CD14-positive monocyte (primary cell): Measurements from ENCODE around the gene CROCC2. TPM values are rescaled to one million over a fixed set of nuclear protein-coding genes. Genes with fewer than 3 reads are reported as not detected.
A peak's percentile ranks its signal among the peaks of the same experiment; 100 is the strongest.

Source experiments
- DNase-seq, 3 donors: peaks; one replicate each; pipeline ENCODE4 v3.0.0-alpha.2; 2011 to 2022
- H2AFZ ChIP-seq: 2 replicates; pipeline ENCODE4 v1.6.0; 2012; ENCODE audit warnings: mild to moderate bottlenecking, low read depth, low read length, inconsistent platforms; ENCODE audit not compliant: insufficient read depth, poor library complexity, severe bottlenecking
- H3K27ac ChIP-seq, 2 donors: 1 replicate in 1 of 2; 2 replicates in 1 of 2; pipeline ENCODE4 v1.5.1; 2012 to 2013; ENCODE audit warnings: low read length in 2 of 2, control low read depth in 1 of 2, inconsistent platforms in 1 of 2, low read depth in 1 of 2, mild to moderate bottlenecking in 1 of 2
- H3K27me3 ChIP-seq, 2 donors: one replicate each; pipeline versions ENCODE4 v1.6.0 to v1.6.1; 2011 to 2013; ENCODE audit warnings: low read length in 2 of 2; ENCODE audit not compliant: control insufficient read depth in 2 of 2, insufficient read depth in 2 of 2
- H3K36me3 ChIP-seq, 2 donors: replicated peaks in 1 of 2; 1 replicate in 1 of 2; 2 replicates in 1 of 2; pipeline versions ENCODE4 v1.5.1 to v1.6.1; 2012 to 2013; ENCODE audit warnings: low read length in 2 of 2, control low read depth in 1 of 2, inconsistent platforms in 1 of 2, mild to moderate bottlenecking in 1 of 2; ENCODE audit not compliant: insufficient read depth in 2 of 2, control insufficient read depth in 1 of 2
- H3K4me1 ChIP-seq, 2 donors: 1 replicate in 1 of 2; 2 replicates in 1 of 2; pipeline versions ENCODE4 v1.5.1 to v1.6.1; 2012 to 2013; ENCODE audit warnings: low read length in 2 of 2, control low read depth in 1 of 2, inconsistent platforms in 1 of 2, mild to moderate bottlenecking in 1 of 2, moderate library complexity in 1 of 2; ENCODE audit not compliant: insufficient read depth in 2 of 2, control insufficient read depth in 1 of 2
- H3K4me2 ChIP-seq: replicated peaks from 2 replicates; pipeline ENCODE3; 2012; ENCODE audit warnings: low read length, moderate library complexity, mild to moderate bottlenecking; ENCODE audit not compliant: poor library complexity, severe bottlenecking; ENCODE audit errors: extremely low read depth
- H3K4me3 ChIP-seq, 3 experiments: fragments of 200-600 bp in 1 of 3; sonication (generic) in 1 of 3; replicated peaks in 1 of 3; 1 replicate in 2 of 3; 2 replicates in 1 of 3; pipeline ENCODE4 v1.5.1; 2011 to 2013; ENCODE audit warnings: low read length in 3 of 3, mild to moderate bottlenecking in 3 of 3, control low read depth in 2 of 3, low read depth in 2 of 3, inconsistent platforms in 1 of 3, moderate library complexity in 1 of 3
- H3K79me2 ChIP-seq: 2 replicates; pipeline ENCODE4 v1.6.0; 2012; ENCODE audit warnings: mild to moderate bottlenecking, control low read depth, inconsistent platforms, low read length, moderate library complexity; ENCODE audit not compliant: insufficient read depth
- H3K9ac ChIP-seq: 2 replicates; pipeline ENCODE4 v1.6.0; 2017; ENCODE audit warnings: low read length, mild to moderate bottlenecking; ENCODE audit not compliant: insufficient read depth, poor library complexity, severe bottlenecking
- H3K9me3 ChIP-seq, 2 donors: replicated peaks in 1 of 2; 1 replicate in 1 of 2; 2 replicates in 1 of 2; pipeline versions ENCODE4 v1.5.1 to v1.6.1; 2012 to 2013; ENCODE audit warnings: low read length in 2 of 2, control low read depth in 1 of 2; ENCODE audit not compliant: control insufficient read depth in 1 of 2, insufficient read depth in 1 of 2
- H4K20me1 ChIP-seq: 2 replicates; pipeline ENCODE4 v1.6.0; 2012; ENCODE audit warnings: mild to moderate bottlenecking, low read length, control low read depth, moderate library complexity; ENCODE audit not compliant: insufficient read depth
- H3K27ac Mint-ChIP-seq, 7 donors: one replicate each; pipeline ENCODE4 v1.8.0; 2020; ENCODE audit warnings: mild to moderate bottlenecking in 7 of 7, mixed read lengths in 7 of 7, moderate library complexity in 6 of 7, inconsistent platforms in 2 of 7
- H3K27me3 Mint-ChIP-seq, 3 donors: one replicate each; pipeline ENCODE4 v1.8.0; 2021 to 2022; ENCODE audit warnings: low read depth in 3 of 3, mild to moderate bottlenecking in 3 of 3, mixed read lengths in 3 of 3, moderate library complexity in 3 of 3, inconsistent platforms in 1 of 3
- H3K36me3 Mint-ChIP-seq, 2 donors: one replicate each; pipeline ENCODE4 v1.8.0; 2020; ENCODE audit warnings: mixed read lengths in 2 of 2, inconsistent platforms in 1 of 2, mild to moderate bottlenecking in 1 of 2
- H3K4me1 Mint-ChIP-seq: one replicate; pipeline ENCODE4 v1.8.0; 2020; ENCODE audit warnings: mild to moderate bottlenecking, mixed read lengths
- H3K4me3 Mint-ChIP-seq, 2 donors: one replicate each; pipeline ENCODE4 v1.8.0; 2020; ENCODE audit warnings: mild to moderate bottlenecking in 2 of 2, mixed read lengths in 2 of 2, moderate library complexity in 1 of 2
- H3K9me3 Mint-ChIP-seq, 7 donors: one replicate each; pipeline ENCODE4 v1.8.0; 2020 to 2022; ENCODE audit warnings: mixed read lengths in 7 of 7, mild to moderate bottlenecking in 6 of 7, moderate library complexity in 6 of 7, inconsistent platforms in 2 of 7
- WGBS: methylation state at CpG from one replicate; pipeline ENCODE4 v1.1.5; 2013; ENCODE audit warnings: missing lambda C conversion rate; ENCODE audit not compliant: insufficient coverage; 5-methylcytosine and 5-hydroxymethylcytosine counted together
- intact Hi-C, 2 donors: fragments of 100-400 bp; cut with micrococcal nuclease; formaldehyde crosslinking; loops; one replicate each; pipeline versions ENCODE4 v1.15.0 to v1.15.1; 2023
- polyA plus RNA-seq, 3 donors: library from polyadenylated mRNA; depleted of rRNA in 1 of 3; unstranded in 2 of 3; stranded (reverse) in 1 of 3; fragments of 300-500 nt in 2 of 3; fragments of >200 nt in 1 of 3; fragmentation: Illumina TruSeq in 2 of 3; gene quantifications; 1 replicate in 2 of 3; 2 replicates in 1 of 3; pipeline ENCODE4 v1.2.3, GENCODE V29; 2012 to 2021
- TF ChIP-seq, protein P1 (sequence below): fragments of 200-600 bp; IDR thresholded peaks from one replicate; pipeline ENCODE4 v1.8.0; 2022; ENCODE audit warnings: antibody characterized with exemption, mild to moderate bottlenecking

CROCC2 gene
- polyA plus RNA-seq, 3 donors = 0.15 TPM; not detected in 2

GRCh38 chr2:241001413-241002274 is 95.5 kb downstream of the CROCC2 start:
- H3K4me1 ChIP-seq = peaks cover 10 to 20% of the 10 kb centered on the region in 2 donors
- TF ChIP-seq, protein P1, sequence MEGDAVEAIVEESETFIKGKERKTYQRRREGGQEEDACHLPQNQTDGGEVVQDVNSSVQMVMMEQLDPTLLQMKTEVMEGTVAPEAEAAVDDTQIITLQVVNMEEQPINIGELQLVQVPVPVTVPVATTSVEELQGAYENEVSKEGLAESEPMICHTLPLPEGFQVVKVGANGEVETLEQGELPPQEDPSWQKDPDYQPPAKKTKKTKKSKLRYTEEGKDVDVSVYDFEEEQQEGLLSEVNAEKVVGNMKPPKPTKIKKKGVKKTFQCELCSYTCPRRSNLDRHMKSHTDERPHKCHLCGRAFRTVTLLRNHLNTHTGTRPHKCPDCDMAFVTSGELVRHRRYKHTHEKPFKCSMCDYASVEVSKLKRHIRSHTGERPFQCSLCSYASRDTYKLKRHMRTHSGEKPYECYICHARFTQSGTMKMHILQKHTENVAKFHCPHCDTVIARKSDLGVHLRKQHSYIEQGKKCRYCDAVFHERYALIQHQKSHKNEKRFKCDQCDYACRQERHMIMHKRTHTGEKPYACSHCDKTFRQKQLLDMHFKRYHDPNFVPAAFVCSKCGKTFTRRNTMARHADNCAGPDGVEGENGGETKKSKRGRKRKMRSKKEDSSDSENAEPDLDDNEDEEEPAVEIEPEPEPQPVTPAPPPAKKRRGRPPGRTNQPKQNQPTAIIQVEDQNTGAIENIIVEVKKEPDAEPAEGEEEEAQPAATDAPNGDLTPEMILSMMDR = no peak
- WGBS = 98% methylated on average over 13 of the region's 21 CpGs
- Mint-ChIP-seq H3K27me3 (peaks cover 33 to 57% (median 35%) of the 10 kb centered on the region in 3 donors), H3K36me3 (peaks cover 9% of the 10 kb centered on the region in 2 donors), H3K9me3 (peaks cover 20 to 45% (median 35%) of the 10 kb centered on the region in 7 donors), H3K4me3 (peak overlapping the region in 1 of 2 donors; percentile 47), H3K27ac (no peak overlapping the region), H3K4me1 (peaks cover 9% of the 10 kb centered on the region)
- H3K79me2 ChIP-seq = no peaks in the 10 kb centered on the region
- peaks cover 10% of the 10 kb centered on the region for H4K20me1 ChIP-seq
- no peak overlapping the region for H3K4me2 ChIP-seq
- no peak overlapping the region for H3K27ac ChIP-seq
- H3K27me3 ChIP-seq = peaks cover 4 to 37% of the 10 kb centered on the region in 2 donors
- H2AFZ ChIP-seq = no peak overlapping the region
- H3K4me3 ChIP-seq = no peak overlapping the region
- H3K9me3 ChIP-seq = peaks cover 24 to 26% of the 10 kb centered on the region in 2 donors
- no peaks in the 10 kb centered on the region for H3K36me3 ChIP-seq
- intact Hi-C loops = no loop called here
- H3K9ac ChIP-seq = no peak overlapping the region
- DNase-seq = peak in 1 of 3 donors; percentile 2

DNA sequence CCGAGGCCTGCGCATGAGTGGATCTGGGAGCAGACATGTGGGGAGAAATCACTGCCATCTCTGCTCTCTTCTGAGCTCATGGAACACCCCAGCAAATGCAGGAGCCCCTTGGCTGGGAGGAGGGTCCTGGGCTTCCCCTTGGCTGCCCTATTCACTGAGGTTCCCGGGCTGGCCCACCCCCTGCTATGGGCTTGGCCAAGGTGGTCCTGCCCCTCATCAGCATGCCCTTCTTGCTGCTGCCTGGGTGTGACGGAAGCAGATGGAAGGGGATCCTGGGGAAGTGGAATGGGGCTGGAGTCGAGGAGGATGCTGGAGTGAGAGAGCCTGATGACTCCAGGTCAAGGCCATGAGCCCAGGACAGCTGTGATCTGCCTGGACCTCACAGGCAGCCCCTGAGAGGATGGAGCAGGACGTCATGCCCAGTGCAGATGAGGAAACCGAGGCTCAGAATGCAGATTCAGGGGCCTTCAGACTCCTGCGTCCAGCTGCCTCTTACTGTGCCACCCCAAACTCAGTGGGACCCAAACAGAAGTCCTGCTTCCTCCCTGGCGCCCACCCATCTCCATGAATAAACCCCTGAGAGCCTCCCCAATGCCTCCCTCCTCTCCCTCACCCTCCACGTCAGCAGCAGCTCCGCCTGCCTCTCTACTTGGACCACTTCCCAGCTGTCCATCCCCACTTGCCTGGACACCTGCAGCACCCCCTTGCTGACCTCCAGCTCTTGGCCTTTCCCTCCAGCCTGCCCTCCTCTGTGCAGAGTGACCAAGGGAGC is 96.3 kb downstream of the CROCC2 start:
- Histone ChIP-seq H3K4me3 (no peak overlapping the region), H3K9me3 (peaks cover 24 to 26% of the 10 kb centered on the region in 2 donors), H3K79me2 (no peaks in the 10 kb centered on the region), H4K20me1 (peaks cover 10% of the 10 kb centered on the region), H3K36me3 (no peaks in the 10 kb centered on the region), H3K4me1 (peaks cover 10 to 20% of the 10 kb centered on the region in 2 donors), H3K9ac (no peak overlapping the region), H3K27ac (no peak overlapping the region), H2AFZ (no peak overlapping the region), H3K27me3 (peaks cover 4 to 29% of the 10 kb centered on the region in 2 donors), H3K4me2 (no peak overlapping the region)
- TF ChIP-seq, protein P1 = no peak
- peak in 1 of 3 donors; percentile 2 for DNase-seq
- peaks cover 8% of the 10 kb centered on the region for H3K4me1 Mint-ChIP-seq
- peaks cover 27 to 49% (median 32%) of the 10 kb centered on the region in 3 donors for H3K27me3 Mint-ChIP-seq
- WGBS = 96% methylated on average over 9 of the region's 11 CpGs
- peaks cover 20 to 45% (median 35%) of the 10 kb centered on the region in 7 donors for H3K9me3 Mint-ChIP-seq
- H3K4me3 Mint-ChIP-seq = peak overlapping the region in 1 of 2 donors; percentile 24
- H3K36me3 Mint-ChIP-seq = peaks cover 9% of the 10 kb centered on the region in 2 donors
- H3K27ac Mint-ChIP-seq = no peak overlapping the region
- intact Hi-C loops = no loop called here
